ENCODE measurements around the gene TENM3. TPM values are rescaled to one million over a fixed set of nuclear protein-coding genes. Genes with fewer than 3 reads are reported as not detected.

TENM3 gene
- total RNA-seq, 1 experiment from 2014 or later: 0.87 TPM

- ChIA-PET POLR2A (ENCODE audit: unreplicated experiment) (no interaction called here), CTCF (no interaction called here)
- no peak overlapping the region for H3K4me3 ChIP-seq (ENCODE audit: low read length)
- no peaks in the 10 kb centered on the region for H3K9me2 ChIP-seq (replicated peaks; ENCODE audit: low read length)
- H3K27me3 ChIP-seq (ENCODE audit: low read length): no peaks in the 10 kb centered on the region
- DNase-seq: no peak
- H3K27ac ChIP-seq (ENCODE audit: low read length): no peak overlapping the region
- no peaks in the 10 kb centered on the region for H3K36me3 ChIP-seq (ENCODE audit: low read depth, low read length)
- H4K20me1 ChIP-seq (ENCODE audit: low read length): no peaks in the 10 kb centered on the region
- no peak overlapping the region for H2AFZ ChIP-seq (ENCODE audit: low read length)
- ATAC-seq: no peak
- no peaks in the 10 kb centered on the region for H3K79me2 ChIP-seq (ENCODE audit: low read length)
- H3K4me1 ChIP-seq (ENCODE audit: insufficient read depth, low read length): no peaks in the 10 kb centered on the region
- TF ChIP-seq EZH2 (IDR thresholded peaks at IDR 0.05; ENCODE audit: low read length, unreplicated experiment) (no peak), CTCF (conservative IDR thresholded peaks at IDR 0.05; ENCODE audit: low read depth, low read length) (no peak), EZH2phosphoT487 (IDR thresholded peaks at IDR 0.05; ENCODE audit: borderline replicate concordance, low read length) (no peak)
- H3F3A ChIP-seq (ENCODE audit: low read length, unreplicated experiment): no peaks in the 10 kb centered on the region
- H3K9ac ChIP-seq (ENCODE audit: low read length): no peak overlapping the region
- BruUV-seq (replicated peaks): no TSS peak
- no peaks in the 10 kb centered on the region for H3K9me3 ChIP-seq (ENCODE audit: low read length)
- no peak overlapping the region for H3K4me2 ChIP-seq (ENCODE audit: low read length)
- intact Hi-C loops (cut with micrococcal nuclease): loop anchor here (10.0 kb wide), 1 partner anchor 156 kb away; no protein-coding TSS in a partner anchor
Measured at GRCh38 chr4:182648766-182649165, 405.6 kb downstream of the TENM3 start.

GRCh38 chr4:182649698-182650477 lies 406.7 kb downstream of the TENM3 start:
- Histone ChIP-seq H3K4me1 (ENCODE audit: insufficient read depth, low read length) (no peaks in the 10 kb centered on the region), H3K4me3 (ENCODE audit: low read length) (no peak overlapping the region), H3K79me2 (ENCODE audit: low read length) (no peaks in the 10 kb centered on the region), H3K36me3 (ENCODE audit: low read depth, low read length) (no peaks in the 10 kb centered on the region), H3K9me2 (replicated peaks; ENCODE audit: low read length) (no peaks in the 10 kb centered on the region), H3F3A (ENCODE audit: low read length, unreplicated experiment) (no peaks in the 10 kb centered on the region), H4K20me1 (ENCODE audit: low read length) (no peaks in the 10 kb centered on the region), H3K27me3 (ENCODE audit: low read length) (no peaks in the 10 kb centered on the region), H3K9ac (ENCODE audit: low read length) (no peak overlapping the region), H3K27ac (ENCODE audit: low read length) (no peak overlapping the region), H3K9me3 (ENCODE audit: low read length) (no peaks in the 10 kb centered on the region), H3K4me2 (ENCODE audit: low read length) (no peak overlapping the region), H2AFZ (ENCODE audit: low read length) (no peak overlapping the region)
- CTCF ChIA-PET: no interaction called here
- TF ChIP-seq EZH2phosphoT487 (IDR thresholded peaks at IDR 0.05; ENCODE audit: borderline replicate concordance, low read length) (no peak), CTCF (conservative IDR thresholded peaks at IDR 0.05; ENCODE audit: low read depth, low read length) (no peak), EZH2 (IDR thresholded peaks at IDR 0.05; ENCODE audit: low read length, unreplicated experiment) (no peak)
- BruUV-seq (replicated peaks): no TSS peak
- intact Hi-C loops (cut with micrococcal nuclease): loop anchor here (10.0 kb wide), 1 partner anchor 155 kb away; no protein-coding TSS in a partner anchor
- DNase-seq (no peak), ATAC-seq (no peak)
- POLR2A ChIA-PET (ENCODE audit: unreplicated experiment): no interaction called here

- TF ChIP-seq EZH2phosphoT487 (IDR thresholded peaks at IDR 0.05; ENCODE audit: borderline replicate concordance, low read length) (no peak), CTCF (conservative IDR thresholded peaks at IDR 0.05; ENCODE audit: low read depth, low read length) (no peak), EZH2 (IDR thresholded peaks at IDR 0.05; ENCODE audit: low read length, unreplicated experiment) (no peak)
- no peaks in the 10 kb centered on the region for H4K20me1 ChIP-seq (ENCODE audit: low read length)
- CTCF ChIA-PET: no interaction called here
- no peaks in the 10 kb centered on the region for H3K4me1 ChIP-seq (ENCODE audit: insufficient read depth, low read length)
- no peak overlapping the region for H3K4me2 ChIP-seq (ENCODE audit: low read length)
- ATAC-seq (no peak), DNase-seq (no peak)
- intact Hi-C loops (cut with micrococcal nuclease): no loop called here
- no TSS peak for BruUV-seq (replicated peaks)
- no peaks in the 10 kb centered on the region for H3F3A ChIP-seq (ENCODE audit: low read length, unreplicated experiment)
- no peak overlapping the region for H3K27ac ChIP-seq (ENCODE audit: low read length)
- no peaks in the 10 kb centered on the region for H3K9me2 ChIP-seq (replicated peaks; ENCODE audit: low read length)
- H3K4me3 ChIP-seq (ENCODE audit: low read length): no peak overlapping the region
- no peak overlapping the region for H3K9ac ChIP-seq (ENCODE audit: low read length)
- H2AFZ ChIP-seq (ENCODE audit: low read length): no peak overlapping the region
- POLR2A ChIA-PET (ENCODE audit: unreplicated experiment): no interaction called here
- no peaks in the 10 kb centered on the region for H3K9me3 ChIP-seq (ENCODE audit: low read length)
- no peaks in the 10 kb centered on the region for H3K36me3 ChIP-seq (ENCODE audit: low read depth, low read length)
- H3K27me3 ChIP-seq (ENCODE audit: low read length): no peaks in the 10 kb centered on the region
- H3K79me2 ChIP-seq (ENCODE audit: low read length): no peaks in the 10 kb centered on the region
Measured at GRCh38 chr4:182653596-182653995, 410.4 kb downstream of the TENM3 start.
